SU-DHL-6 (cell line): ENCODE measurements around the gene RBP7.

ENCODE experiments used
- EZH2phosphoT487 ChIP-seq: fragments of 200-600 bp; sonication (generic), shearing (Covaris generic); conservative IDR thresholded peaks from 2 replicates; pipeline ENCODE4 v1.6.1; 2018; ENCODE audit warnings: mild to moderate bottlenecking, antibody characterized with exemption, low read length, moderate library complexity, mixed read lengths
- TF ChIP-seq, protein P1 (sequence below): fragments of 200-600 bp; sonication (generic); IDR thresholded peaks from one replicate; pipeline ENCODE4 v1.5.1; 2017; ENCODE audit warnings: antibody characterized with exemption, mild to moderate bottlenecking, low read length, moderate library complexity; ENCODE audit not compliant: insufficient read depth, poor library complexity, severe bottlenecking

DNA sequence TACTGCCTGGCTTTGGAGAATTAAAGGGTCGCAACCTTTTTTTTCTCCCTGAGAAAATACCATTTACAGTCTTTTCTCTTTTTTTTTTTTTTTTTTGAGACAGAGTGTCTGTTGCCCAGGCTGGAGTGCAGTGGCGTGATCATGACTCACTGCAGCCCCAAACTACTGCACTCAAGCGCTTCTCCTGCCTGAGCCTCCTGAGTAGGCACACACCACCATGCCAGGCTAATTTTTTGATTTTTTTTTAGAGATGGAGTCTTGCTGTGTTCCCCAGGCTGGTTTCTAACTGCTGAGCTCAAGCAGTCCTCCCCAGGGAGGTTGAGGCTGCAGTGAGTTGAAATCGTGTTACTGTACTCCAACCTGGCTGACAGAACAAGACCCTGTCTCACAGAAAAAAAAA, 60.3 kb downstream of the RBP7 start:
- TF ChIP-seq, protein P1, sequence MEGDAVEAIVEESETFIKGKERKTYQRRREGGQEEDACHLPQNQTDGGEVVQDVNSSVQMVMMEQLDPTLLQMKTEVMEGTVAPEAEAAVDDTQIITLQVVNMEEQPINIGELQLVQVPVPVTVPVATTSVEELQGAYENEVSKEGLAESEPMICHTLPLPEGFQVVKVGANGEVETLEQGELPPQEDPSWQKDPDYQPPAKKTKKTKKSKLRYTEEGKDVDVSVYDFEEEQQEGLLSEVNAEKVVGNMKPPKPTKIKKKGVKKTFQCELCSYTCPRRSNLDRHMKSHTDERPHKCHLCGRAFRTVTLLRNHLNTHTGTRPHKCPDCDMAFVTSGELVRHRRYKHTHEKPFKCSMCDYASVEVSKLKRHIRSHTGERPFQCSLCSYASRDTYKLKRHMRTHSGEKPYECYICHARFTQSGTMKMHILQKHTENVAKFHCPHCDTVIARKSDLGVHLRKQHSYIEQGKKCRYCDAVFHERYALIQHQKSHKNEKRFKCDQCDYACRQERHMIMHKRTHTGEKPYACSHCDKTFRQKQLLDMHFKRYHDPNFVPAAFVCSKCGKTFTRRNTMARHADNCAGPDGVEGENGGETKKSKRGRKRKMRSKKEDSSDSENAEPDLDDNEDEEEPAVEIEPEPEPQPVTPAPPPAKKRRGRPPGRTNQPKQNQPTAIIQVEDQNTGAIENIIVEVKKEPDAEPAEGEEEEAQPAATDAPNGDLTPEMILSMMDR = no peak
- no peak for TF ChIP-seq EZH2phosphoT487
